ENCODE data around the gene CD81. TPM values are rescaled to one million over a fixed set of nuclear protein-coding genes. Genes with fewer than 3 reads are reported as not detected.

Gene CD81
- total RNA-seq, 4 donors from 2014 or later, result 498 to 652 (median 582) TPM

DNA sequence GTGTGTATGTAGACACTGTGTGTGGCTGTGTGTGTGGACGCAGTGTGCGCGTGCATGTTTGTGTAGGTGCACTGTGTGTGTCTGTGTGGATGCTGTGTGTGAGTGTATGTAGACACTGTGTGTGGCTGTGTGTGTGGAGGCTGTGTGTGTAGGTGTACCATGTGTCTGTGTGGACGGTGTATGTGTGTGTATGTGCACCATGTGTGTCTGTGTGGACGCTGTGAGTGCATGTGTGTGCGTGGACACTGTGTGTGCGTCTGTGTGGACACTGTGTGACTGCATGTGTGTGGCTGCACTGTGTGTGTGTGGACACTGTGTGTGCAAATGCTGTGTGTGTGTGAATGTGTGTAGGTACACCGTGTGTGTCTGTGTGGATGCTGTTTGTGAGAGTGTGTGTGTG is 56.9 kb downstream of the CD81 start:
- Histone ChIP-seq H3K4me3 (no peak overlapping the region), H3K27me3 (peaks cover 0 to 43% (median 0%) of the 10 kb centered on the region in 4 donors), H3K9me3 (no peaks in the 10 kb centered on the region), H3K36me3 (no peaks in the 10 kb centered on the region), H3K4me1 (no peaks in the 10 kb centered on the region), H3K27ac (replicated peaks in 1 of 4) (no peak overlapping the region)
- intact Hi-C loops (cut with DNase I), result no loop called here
- WGBS, result 81% methylated on average over 8 of the region's 8 CpGs
- TF ChIP-seq POLR2A (IDR thresholded peaks at IDR 0.05; ENCODE audit: low read depth) (no peak), EP300 (IDR thresholded peaks at IDR 0.05) (no peak), POLR2AphosphoS5 (IDR thresholded peaks at IDR 0.05) (no peak)
- TF ChIP-seq, protein P1, sequence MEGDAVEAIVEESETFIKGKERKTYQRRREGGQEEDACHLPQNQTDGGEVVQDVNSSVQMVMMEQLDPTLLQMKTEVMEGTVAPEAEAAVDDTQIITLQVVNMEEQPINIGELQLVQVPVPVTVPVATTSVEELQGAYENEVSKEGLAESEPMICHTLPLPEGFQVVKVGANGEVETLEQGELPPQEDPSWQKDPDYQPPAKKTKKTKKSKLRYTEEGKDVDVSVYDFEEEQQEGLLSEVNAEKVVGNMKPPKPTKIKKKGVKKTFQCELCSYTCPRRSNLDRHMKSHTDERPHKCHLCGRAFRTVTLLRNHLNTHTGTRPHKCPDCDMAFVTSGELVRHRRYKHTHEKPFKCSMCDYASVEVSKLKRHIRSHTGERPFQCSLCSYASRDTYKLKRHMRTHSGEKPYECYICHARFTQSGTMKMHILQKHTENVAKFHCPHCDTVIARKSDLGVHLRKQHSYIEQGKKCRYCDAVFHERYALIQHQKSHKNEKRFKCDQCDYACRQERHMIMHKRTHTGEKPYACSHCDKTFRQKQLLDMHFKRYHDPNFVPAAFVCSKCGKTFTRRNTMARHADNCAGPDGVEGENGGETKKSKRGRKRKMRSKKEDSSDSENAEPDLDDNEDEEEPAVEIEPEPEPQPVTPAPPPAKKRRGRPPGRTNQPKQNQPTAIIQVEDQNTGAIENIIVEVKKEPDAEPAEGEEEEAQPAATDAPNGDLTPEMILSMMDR (IDR thresholded peaks at IDR 0.05), result no peak
- no peak for DNase-seq (ENCODE audit: extremely low spot score)

DNA sequence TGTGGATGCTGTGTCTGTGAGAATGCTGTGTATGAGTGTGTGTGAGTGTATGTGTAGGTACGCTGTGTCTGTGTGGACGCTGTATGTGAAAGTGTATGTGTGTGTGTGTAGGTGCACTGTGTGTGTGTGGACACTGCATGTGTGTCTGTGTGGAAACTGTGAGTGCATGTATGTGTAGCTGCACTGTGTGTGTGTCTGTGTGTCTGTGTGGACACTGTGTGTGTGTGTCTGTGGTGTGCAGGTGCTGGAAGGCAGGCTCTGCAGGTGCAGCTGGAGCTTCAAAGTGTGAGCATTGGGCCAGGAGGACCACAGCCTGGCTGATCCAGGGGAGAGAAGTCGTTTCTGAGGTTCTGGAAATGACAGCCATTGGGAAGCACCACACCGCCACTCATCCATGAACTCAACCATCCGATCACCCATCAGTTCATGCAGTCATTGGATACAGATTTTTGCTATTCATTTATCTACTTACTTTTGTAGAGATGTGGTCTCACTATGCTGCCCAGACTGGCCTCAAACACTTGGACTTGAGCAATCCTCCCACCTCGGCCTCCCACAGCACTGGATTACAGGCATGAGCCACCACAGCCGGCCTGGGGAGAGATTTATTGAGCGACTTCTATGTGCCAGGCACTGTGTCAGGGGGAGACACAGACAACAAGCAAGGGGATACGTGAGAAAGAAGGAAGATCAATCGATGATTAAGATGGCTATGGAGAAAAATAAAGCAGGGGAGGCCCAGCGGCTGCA is 57.6 kb downstream of the CD81 start:
- DNase-seq (ENCODE audit: extremely low spot score), result no peak
- Histone ChIP-seq H3K4me3 (no peak overlapping the region), H3K36me3 (no peaks in the 10 kb centered on the region), H3K27ac (replicated peaks in 1 of 4) (no peak overlapping the region), H3K27me3 (peaks cover 0 to 43% (median 0%) of the 10 kb centered on the region in 4 donors), H3K4me1 (no peaks in the 10 kb centered on the region), H3K9me3 (no peaks in the 10 kb centered on the region)
- TF ChIP-seq, protein P1 (IDR thresholded peaks at IDR 0.05), result no peak
- TF ChIP-seq POLR2A (IDR thresholded peaks at IDR 0.05; ENCODE audit: low read depth), result no peak
- TF ChIP-seq EP300 (IDR thresholded peaks at IDR 0.05), result no peak
- TF ChIP-seq POLR2AphosphoS5 (IDR thresholded peaks at IDR 0.05), result no peak
- WGBS, result 81% methylated on average over 11 of the region's 11 CpGs
- intact Hi-C loops (cut with DNase I), result no loop called here

DNA sequence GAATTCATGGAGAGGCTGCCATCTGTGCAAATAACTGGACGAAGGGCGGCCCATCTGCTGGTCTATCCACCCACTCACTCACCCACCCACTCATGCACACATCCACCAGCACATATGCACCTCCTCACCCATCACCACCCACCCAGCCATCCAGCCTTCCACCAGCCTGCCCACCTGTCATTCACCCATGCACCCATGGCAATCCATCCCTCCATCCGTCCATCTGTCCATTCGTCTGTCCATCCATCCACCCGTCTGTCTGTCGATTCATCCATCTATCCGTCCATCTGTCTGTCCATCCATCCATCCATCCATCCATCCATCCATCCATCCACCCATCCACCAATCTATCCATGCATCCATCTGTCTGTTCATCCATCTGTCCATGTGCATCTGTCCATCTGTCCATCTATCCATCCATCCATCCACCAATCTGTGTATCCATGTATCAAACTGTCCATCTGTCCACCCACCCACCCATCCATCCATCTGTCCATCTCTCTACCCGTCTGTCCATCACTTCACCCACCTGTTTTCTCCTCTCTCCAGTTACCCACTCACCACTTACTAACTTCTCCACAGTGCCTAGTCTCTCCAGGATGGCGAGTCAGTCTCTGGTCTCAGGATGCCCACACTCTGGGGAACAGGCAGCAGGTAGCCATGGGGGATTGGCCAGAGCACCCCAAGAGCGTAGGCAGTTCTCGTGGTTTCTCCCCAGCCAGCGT is 58.3 kb downstream of the CD81 start:
- no peaks in the 10 kb centered on the region for H3K9me3 ChIP-seq
- intact Hi-C loops (cut with DNase I), result no loop called here
- WGBS, result 84% methylated on average over 12 of the region's 12 CpGs
- H3K36me3 ChIP-seq, result no peaks in the 10 kb centered on the region
- no peak for TF ChIP-seq POLR2AphosphoS5 (IDR thresholded peaks at IDR 0.05)
- no peak for TF ChIP-seq EP300 (IDR thresholded peaks at IDR 0.05)
- TF ChIP-seq, protein P1 (IDR thresholded peaks at IDR 0.05), result no peak
- no peak for TF ChIP-seq POLR2A (IDR thresholded peaks at IDR 0.05; ENCODE audit: low read depth)
- H3K4me1 ChIP-seq, result no peaks in the 10 kb centered on the region
- peaks cover 0 to 49% (median 0%) of the 10 kb centered on the region in 4 donors for H3K27me3 ChIP-seq
- DNase-seq (ENCODE audit: extremely low spot score), result no peak
- no peak overlapping the region for H3K27ac ChIP-seq (replicated peaks in 1 of 4)
- H3K4me3 ChIP-seq, result no peak overlapping the region

DNA sequence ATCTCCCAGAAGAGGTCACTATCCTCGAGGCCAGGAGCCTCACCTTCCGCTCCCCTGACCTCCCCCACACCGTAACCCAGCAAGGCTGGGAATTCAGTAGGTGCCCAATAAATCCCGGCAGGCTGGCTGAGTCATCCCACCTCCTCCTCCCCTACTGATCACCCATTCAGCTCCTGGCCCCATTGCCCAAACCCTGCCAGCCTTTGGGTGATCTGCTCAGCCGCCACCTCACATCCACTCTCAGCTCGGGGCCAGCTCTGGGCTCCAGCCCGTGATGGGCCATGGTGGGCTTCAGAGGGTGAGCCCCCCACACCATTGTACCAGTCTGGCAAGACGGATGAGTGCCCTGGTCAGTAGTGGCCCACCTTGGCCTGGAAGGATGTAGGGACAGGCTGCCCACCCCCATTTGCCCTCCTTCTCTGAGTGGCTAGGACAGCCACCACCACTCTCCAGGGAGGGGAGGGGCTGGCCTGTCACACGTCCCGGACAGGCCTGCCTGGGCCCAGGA is 59.0 kb downstream of the CD81 start:
- DNase-seq (ENCODE audit: extremely low spot score), result no peak
- Histone ChIP-seq H3K36me3 (no peaks in the 10 kb centered on the region), H3K27me3 (peaks cover 0 to 56% (median 0%) of the 10 kb centered on the region in 4 donors), H3K9me3 (no peaks in the 10 kb centered on the region), H3K4me1 (no peaks in the 10 kb centered on the region), H3K27ac (replicated peaks in 1 of 4) (no peak overlapping the region), H3K4me3 (no peak overlapping the region)
- intact Hi-C loops (cut with DNase I), result no loop called here
- TF ChIP-seq POLR2AphosphoS5 (IDR thresholded peaks at IDR 0.05), result no peak
- TF ChIP-seq, protein P1 (IDR thresholded peaks at IDR 0.05), result no peak
- TF ChIP-seq POLR2A (IDR thresholded peaks at IDR 0.05; ENCODE audit: low read depth), result no peak
- no peak for TF ChIP-seq EP300 (IDR thresholded peaks at IDR 0.05)
- 89% methylated on average over 6 of the region's 10 CpGs for WGBS

Measured in esophagus muscularis mucosa (tissue), 4 donors.